B cell (primary cell): ENCODE measurements around the gene CCNYL1. TPM values are rescaled to one million over a fixed set of nuclear protein-coding genes. Genes with fewer than 3 reads are reported as not detected.

Experiments
- ATAC-seq: fragments of 200-7000 bp; cut with Tn5 transposase; one replicate; pipeline ENCODE4 v1.10.0; 2021; ENCODE audit warnings: low read depth, mild to moderate bottlenecking, moderate number of reproducible peaks, moderate library complexity
- CTCF ChIA-PET: fragments of 350-600 bp; sonication (Branson Sonifier 250); formaldehyde crosslinking; loops from one replicate; lab custom pipeline; 2021; ENCODE audit warnings: antibody characterized with exemption, inconsistent platforms; lab: Charles Lee
- POLR2A ChIA-PET: fragments of 350-600 bp; sonication (Branson Sonifier 250); formaldehyde crosslinking; loops from one replicate; lab custom pipeline; 2021; ENCODE audit warnings: antibody characterized with exemption; lab: Charles Lee
- DNase-seq: peaks from one replicate; pipeline ENCODE4 v3.0.0; 2013
- H2AFZ ChIP-seq: 2 replicates; pipeline ENCODE4 v1.6.1; 2012; ENCODE audit warnings: mild to moderate bottlenecking, low read depth, low read length; ENCODE audit not compliant: insufficient read depth, poor library complexity, severe bottlenecking
- H3K27ac ChIP-seq, 2 donors: 1 replicate in 1 of 2; 2 replicates in 1 of 2; pipeline ENCODE4 v1.5.1; 2012 to 2013; ENCODE audit warnings: low read length in 2 of 2, mild to moderate bottlenecking in 2 of 2, moderate library complexity in 1 of 2
- H3K27me3 ChIP-seq, 4 experiments: fragments of 200-600 bp in 1 of 4; sonication (generic) in 1 of 4; replicated peaks in 1 of 4; 1 replicate in 2 of 4; 2 replicates in 2 of 4; pipeline versions ENCODE4 v1.6.1 to v1.7.0; 2013 to 2016; ENCODE audit warnings: low read length in 3 of 4, mild to moderate bottlenecking in 2 of 4, mixed read lengths in 1 of 4, moderate library complexity in 1 of 4; ENCODE audit not compliant: insufficient read depth in 4 of 4, control insufficient read depth in 3 of 4; ENCODE audit errors: control extremely low read depth in 1 of 4
- H3K36me3 ChIP-seq, 2 experiments: replicated peaks in 1 of 2; 1 replicate in 1 of 2; 2 replicates in 1 of 2; pipeline versions ENCODE4 v1.6.1 to v1.7.1; 2013; ENCODE audit warnings: low read length in 1 of 2; ENCODE audit not compliant: insufficient read depth in 2 of 2, control insufficient read depth in 1 of 2; ENCODE audit errors: control extremely low read depth in 1 of 2, extremely low read depth in 1 of 2
- H3K4me1 ChIP-seq, 2 donors: fragments of 200-600 bp in 1 of 2; sonication (generic) in 1 of 2; 1 replicate in 1 of 2; 2 replicates in 1 of 2; pipeline versions ENCODE4 v1.5.1 to v1.6.1; 2013 to 2017; ENCODE audit warnings: low read length in 2 of 2; ENCODE audit not compliant: control insufficient read depth in 2 of 2, insufficient read depth in 2 of 2
- H3K4me2 ChIP-seq: replicated peaks from 2 replicates; pipeline ENCODE3; 2012; ENCODE audit warnings: mild to moderate bottlenecking, low read depth, low read length; ENCODE audit not compliant: poor library complexity, severe bottlenecking
- H3K4me3 ChIP-seq, 5 experiments: fragments of 200-600 bp in 1 of 5; sonication (generic) in 1 of 5; 1 replicate in 3 of 5; 2 replicates in 2 of 5; pipeline versions ENCODE4 v1.5.1 to v1.7.0; 2011 to 2016; ENCODE audit warnings: low read length in 4 of 5, mild to moderate bottlenecking in 4 of 5, low read depth in 2 of 5, control low read depth in 1 of 5, moderate library complexity in 1 of 5; ENCODE audit not compliant: insufficient read depth in 1 of 5; ENCODE audit errors: control extremely low read depth in 1 of 5, extremely low read depth in 1 of 5
- H3K79me2 ChIP-seq: fragments of 200-600 bp; sonication (generic); one replicate; pipeline ENCODE4 v1.6.0; 2016; ENCODE audit warnings: low read length; ENCODE audit not compliant: control insufficient read depth, insufficient read depth
- H3K9ac ChIP-seq: fragments of 200-600 bp; sonication (generic); 2 replicates; pipeline ENCODE4 v1.6.1; 2017; ENCODE audit warnings: mild to moderate bottlenecking, low read length, moderate library complexity
- H3K9me3 ChIP-seq, 3 donors: one replicate each; pipeline versions ENCODE4 v1.6.1 to v1.7.1; 2013; ENCODE audit warnings: low read length in 2 of 3; ENCODE audit not compliant: control insufficient read depth in 2 of 3, insufficient read depth in 1 of 3; ENCODE audit errors: control extremely low read depth in 1 of 3
- H4K20me1 ChIP-seq: 2 replicates; pipeline ENCODE4 v1.6.0; 2012; ENCODE audit warnings: mild to moderate bottlenecking, low read length; ENCODE audit not compliant: insufficient read depth, control insufficient read depth, poor library complexity, severe bottlenecking
- H3K27ac Mint-ChIP-seq: one replicate; pipeline ENCODE4 v1.8.0; 2021; ENCODE audit warnings: mixed read lengths
- H3K27me3 Mint-ChIP-seq: one replicate; pipeline ENCODE4 v1.8.0; 2021; ENCODE audit warnings: mixed read lengths
- H3K4me1 Mint-ChIP-seq: one replicate; pipeline ENCODE4 v1.8.0; 2021; ENCODE audit warnings: mixed read lengths
- H3K4me3 Mint-ChIP-seq: one replicate; pipeline ENCODE4 v1.8.0; 2021; ENCODE audit warnings: mixed read lengths
- H3K9me3 Mint-ChIP-seq: one replicate; pipeline ENCODE4 v1.8.0; 2022; ENCODE audit warnings: mixed read lengths; ENCODE audit not compliant: insufficient read depth
- EZH2 ChIP-seq: IDR thresholded peaks from 2 replicates; pipeline ENCODE4 v1.6.1; 2012; ENCODE audit warnings: borderline replicate concordance, low read depth, mild to moderate bottlenecking, moderate library complexity, low read length; ENCODE audit not compliant: insufficient read depth, poor library complexity, severe bottlenecking
- WGBS: methylation state at CpG from one replicate; pipeline ENCODE4 v1.1.5; 2013; ENCODE audit warnings: missing lambda C conversion rate; ENCODE audit not compliant: insufficient coverage; 5-methylcytosine and 5-hydroxymethylcytosine counted together
- intact Hi-C: fragments of 100-400 bp; cut with micrococcal nuclease; formaldehyde crosslinking; loops from one replicate; pipeline ENCODE4 v1.10.0; 2022
- polyA plus RNA-seq: library from polyadenylated mRNA; depleted of rRNA; stranded (reverse); fragments of >200 nt; gene quantifications from 2 replicates; pipeline ENCODE4 v1.2.3, GENCODE V29; 2012
- total RNA-seq, 2 donors: library from RNA; stranded (reverse); fragments of 120-200 nt in 1 of 2; gene quantifications; 1 replicate in 1 of 2; 2 replicates in 1 of 2; pipeline versions ENCODE4 v1.2.3 to v1.2.4, GENCODE V29; 2013 to 2022
- TF ChIP-seq, protein P1 (sequence below): fragments of 200-600 bp; IDR thresholded peaks from one replicate; pipeline ENCODE4 v1.8.0; 2022; ENCODE audit warnings: antibody characterized with exemption, mild to moderate bottlenecking

Gene CCNYL1
- total and polyA plus RNA-seq, 2 donors (not counting 1 experiment from before 2014, with no cell fraction given), result 8.6 to 14.2 TPM

DNA sequence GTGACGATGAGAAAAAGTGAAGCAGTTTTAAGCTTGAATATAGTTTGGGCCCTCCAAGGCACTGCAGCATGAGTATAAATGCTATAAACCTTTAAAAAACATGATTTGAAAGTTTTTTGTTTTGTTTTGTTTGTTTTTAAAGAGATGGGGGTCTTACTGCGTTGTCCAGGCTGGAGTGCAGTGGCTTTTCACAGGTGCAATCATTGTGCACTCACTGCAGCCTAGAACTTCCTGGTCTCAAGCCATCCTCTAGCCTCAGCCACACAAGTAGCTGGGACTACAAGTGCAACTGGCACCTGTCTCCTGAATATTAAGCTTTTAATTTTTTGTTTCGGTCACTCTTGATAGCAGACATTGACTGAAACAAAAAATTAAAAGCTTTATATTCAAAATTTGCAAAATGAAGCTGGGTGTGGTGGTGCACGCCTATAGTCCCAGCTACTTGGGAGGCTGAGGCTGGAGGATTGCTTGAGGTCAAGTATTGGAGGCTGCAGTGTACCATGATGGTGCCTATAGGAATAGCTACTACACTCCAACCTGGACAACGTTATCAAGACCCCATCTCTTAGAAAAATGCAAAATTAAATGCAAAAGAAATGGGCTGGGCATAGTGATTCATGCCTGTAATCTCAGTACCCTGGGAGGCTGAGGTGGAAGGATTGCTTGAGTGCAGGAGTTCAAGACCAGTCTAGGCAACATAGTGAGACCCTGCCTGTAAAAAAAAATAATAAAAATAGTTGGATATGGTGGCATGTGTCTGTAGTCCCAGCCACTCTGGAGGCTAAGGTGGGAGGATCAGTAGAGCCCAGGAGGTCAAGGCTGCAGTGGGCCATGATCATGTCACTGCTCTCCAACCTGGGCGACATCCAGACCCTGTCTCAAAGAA, 43.3 kb downstream of the CCNYL1 start:
- no peaks in the 10 kb centered on the region for H3K27me3 ChIP-seq
- ChIA-PET POLR2A (no interaction called here), CTCF (interaction anchor here (0.6 to 0.9 kb wide), 3 partner anchors 9 to 99 kb away, joined by 3 to 4 read pairs (median 3); no protein-coding TSS in a partner anchor)
- no peak overlapping the region for H3K9ac ChIP-seq
- no peaks in the 10 kb centered on the region for H4K20me1 ChIP-seq
- no peaks in the 10 kb centered on the region for H3K9me3 ChIP-seq
- Mint-ChIP-seq H3K4me3 (no peak overlapping the region), H3K27me3 (no peaks in the 10 kb centered on the region), H3K27ac (no peak overlapping the region), H3K9me3 (no peaks in the 10 kb centered on the region), H3K4me1 (peaks cover 9% of the 10 kb centered on the region)
- peaks cover 2 to 19% of the 10 kb centered on the region in 2 experiments for H3K36me3 ChIP-seq
- intact Hi-C loops, result no loop called here
- H3K4me2 ChIP-seq, result no peak overlapping the region
- H3K27ac ChIP-seq, result no peak overlapping the region
- H2AFZ ChIP-seq, result no peak overlapping the region
- H3K4me1 ChIP-seq, result peaks cover 0 to 4% of the 10 kb centered on the region in 2 donors
- DNase-seq, result no peak
- no peak for ATAC-seq
- no peaks in the 10 kb centered on the region for H3K79me2 ChIP-seq
- WGBS, result 83% methylated on average over 1 of the region's 6 CpGs
- H3K4me3 ChIP-seq, result no peak overlapping the region
- no peak for TF ChIP-seq EZH2
- TF ChIP-seq, protein P1, sequence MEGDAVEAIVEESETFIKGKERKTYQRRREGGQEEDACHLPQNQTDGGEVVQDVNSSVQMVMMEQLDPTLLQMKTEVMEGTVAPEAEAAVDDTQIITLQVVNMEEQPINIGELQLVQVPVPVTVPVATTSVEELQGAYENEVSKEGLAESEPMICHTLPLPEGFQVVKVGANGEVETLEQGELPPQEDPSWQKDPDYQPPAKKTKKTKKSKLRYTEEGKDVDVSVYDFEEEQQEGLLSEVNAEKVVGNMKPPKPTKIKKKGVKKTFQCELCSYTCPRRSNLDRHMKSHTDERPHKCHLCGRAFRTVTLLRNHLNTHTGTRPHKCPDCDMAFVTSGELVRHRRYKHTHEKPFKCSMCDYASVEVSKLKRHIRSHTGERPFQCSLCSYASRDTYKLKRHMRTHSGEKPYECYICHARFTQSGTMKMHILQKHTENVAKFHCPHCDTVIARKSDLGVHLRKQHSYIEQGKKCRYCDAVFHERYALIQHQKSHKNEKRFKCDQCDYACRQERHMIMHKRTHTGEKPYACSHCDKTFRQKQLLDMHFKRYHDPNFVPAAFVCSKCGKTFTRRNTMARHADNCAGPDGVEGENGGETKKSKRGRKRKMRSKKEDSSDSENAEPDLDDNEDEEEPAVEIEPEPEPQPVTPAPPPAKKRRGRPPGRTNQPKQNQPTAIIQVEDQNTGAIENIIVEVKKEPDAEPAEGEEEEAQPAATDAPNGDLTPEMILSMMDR, result no peak

DNA sequence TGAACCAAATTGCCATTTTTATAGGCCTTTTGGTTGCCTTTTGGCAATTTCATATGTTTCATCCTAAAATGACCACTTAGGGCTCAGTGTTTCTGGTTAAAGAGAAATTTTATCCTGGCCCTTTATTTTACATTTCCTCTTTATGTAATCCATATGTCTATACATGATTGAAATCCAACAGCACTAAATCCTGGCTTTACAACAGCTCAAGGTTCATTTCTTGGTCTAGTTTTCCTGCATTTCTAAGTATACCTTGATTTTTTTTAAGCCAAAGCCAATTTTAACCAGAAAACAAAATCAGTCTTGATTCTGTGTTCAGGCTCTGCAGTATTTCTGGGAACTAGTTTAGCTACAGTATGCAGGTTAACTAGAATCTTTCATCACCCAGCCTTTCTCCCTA, 46.6 kb downstream of the CCNYL1 start:
- no peaks in the 10 kb centered on the region for H4K20me1 ChIP-seq
- no peak for TF ChIP-seq EZH2
- TF ChIP-seq, protein P1, result no peak
- intact Hi-C loops, result no loop called here
- H3K4me1 ChIP-seq, result peaks cover 0 to 4% of the 10 kb centered on the region in 2 donors
- DNase-seq (no peak), ATAC-seq (no peak)
- Mint-ChIP-seq H3K9me3 (no peaks in the 10 kb centered on the region), H3K27me3 (no peaks in the 10 kb centered on the region), H3K4me3 (no peak overlapping the region), H3K27ac (no peak overlapping the region), H3K4me1 (peaks cover 9% of the 10 kb centered on the region)
- no peaks in the 10 kb centered on the region for H3K9me3 ChIP-seq
- H2AFZ ChIP-seq, result no peak overlapping the region
- H3K27ac ChIP-seq, result no peak overlapping the region
- ChIA-PET POLR2A (no interaction called here), CTCF (interaction anchor here (1.9 kb wide), 1 partner anchor 12 kb away, joined by 5 read pairs; no protein-coding TSS in a partner anchor)
- H3K36me3 ChIP-seq, result no peaks in the 10 kb centered on the region
- no peak overlapping the region for H3K9ac ChIP-seq
- H3K4me3 ChIP-seq, result no peak overlapping the region
- H3K79me2 ChIP-seq, result no peaks in the 10 kb centered on the region
- no peaks in the 10 kb centered on the region for H3K27me3 ChIP-seq
- H3K4me2 ChIP-seq, result no peak overlapping the region
